Testis (tissue), 3 donors: ENCODE measurements around the gene KCNA5. TPM values are rescaled to one million over a fixed set of nuclear protein-coding genes. Genes with fewer than 3 reads are reported as not detected.

Experiments
- DNase-seq: peaks from one replicate; pipeline ENCODE4 v3.0.0-alpha.2; 2019
- H3K27ac ChIP-seq, 2 donors: fragments of 200-600 bp; sonication (generic); one replicate each; pipeline ENCODE4 v1.5.1; 2019
- H3K27me3 ChIP-seq: fragments of 200-600 bp; sonication (generic); one replicate; pipeline ENCODE4 v1.5.1; 2019
- H3K36me3 ChIP-seq: fragments of 200-600 bp; sonication (generic); one replicate; pipeline ENCODE4 v1.5.1; 2017; ENCODE audit warnings: low read depth; ENCODE audit errors: missing control alignments
- H3K4me1 ChIP-seq: fragments of 200-600 bp; sonication (generic); one replicate; pipeline ENCODE4 v1.5.1; 2019
- H3K4me3 ChIP-seq, 2 donors: fragments of 200-600 bp; sonication (generic); one replicate each; pipeline ENCODE4 v1.5.1; 2017 to 2019
- H3K9me3 ChIP-seq: fragments of 200-600 bp; sonication (generic); one replicate; pipeline ENCODE4 v1.5.1; 2017
- CTCF ChIP-seq, 3 experiments: fragments of 450-650 bp in 2 of 3; fragments of 200-600 bp in 1 of 3; sonication (generic) in 1 of 3; IDR thresholded peaks; one replicate each; pipeline ENCODE4 v1.5.1; 2016 to 2019; ENCODE audit warnings: antibody characterized with exemption in 3 of 3, mild to moderate bottlenecking in 2 of 3, moderate library complexity in 1 of 3
- POLR2A ChIP-seq: fragments of 450-650 bp; IDR thresholded peaks from one replicate; pipeline ENCODE4 v1.6.1; 2017; ENCODE audit warnings: antibody characterized with exemption, mild to moderate bottlenecking, moderate library complexity
- WGBS, 2 donors: methylation state at CpG; one replicate each; pipeline ENCODE4 v1.1.5; 2018; 5-methylcytosine and 5-hydroxymethylcytosine counted together
- intact Hi-C: fragments of 100-400 bp; cut with DNase I; formaldehyde crosslinking; loops from one replicate; pipeline ENCODE4 v1.15.1; 2023; ENCODE audit warnings: low total_unique reads
- polyA plus RNA-seq: library from polyadenylated mRNA; stranded (reverse); fragments of 350-450 nt; fragmentation: Illumina TruSeq; extraction: RNeasy Lipid Tissue Mini Kit (QIAGEN cat#74804); gene quantifications from one replicate; pipeline ENCODE4 v1.2.3, GENCODE V29; 2014; ENCODE audit warnings: low read depth, low replicate concordance; ENCODE audit not compliant: insufficient read depth
- total RNA-seq, 2 donors: library from RNA; depleted of rRNA; stranded (reverse); fragments of >200 nt; gene quantifications; one replicate each; pipeline ENCODE4 v1.2.3, GENCODE V29; 2016

KCNA5 gene
- total and polyA plus RNA-seq, 3 donors from 2014 or later: 0.25 to 0.94 (median 0.79) TPM

GRCh38 chr12:5068619-5069018 lies 24.9 kb downstream of the KCNA5 start:
- Histone ChIP-seq H3K4me1 (no peaks in the 10 kb centered on the region), H3K27me3 (no peaks in the 10 kb centered on the region), H3K4me3 (no peak overlapping the region), H3K9me3 (no peaks in the 10 kb centered on the region), H3K36me3 (no peaks in the 10 kb centered on the region), H3K27ac (no peak overlapping the region)
- intact Hi-C loops: no loop called here
- no peak for DNase-seq
- WGBS, 2 donors: 76 to 100% methylated on average over 1 of the region's 1 CpG
- no peak for TF ChIP-seq POLR2A
- TF ChIP-seq CTCF (IDR thresholded peaks at IDR 0.05): no peak

- intact Hi-C loops: no loop called here
- Histone ChIP-seq H3K27me3 (no peaks in the 10 kb centered on the region), H3K9me3 (no peaks in the 10 kb centered on the region), H3K4me3 (no peak overlapping the region), H3K4me1 (no peaks in the 10 kb centered on the region), H3K36me3 (no peaks in the 10 kb centered on the region), H3K27ac (no peak overlapping the region)
- no peak for DNase-seq
- WGBS, 2 donors: 64 to 66% methylated on average over 3 of the region's 3 CpGs
- TF ChIP-seq CTCF (IDR thresholded peaks at IDR 0.05): no peak
- TF ChIP-seq POLR2A: no peak
Observed at GRCh38 chr12:5070090-5070489, 26.4 kb downstream of the KCNA5 start.

GRCh38 chr12:5071496-5071895 lies 27.8 kb downstream of the KCNA5 start:
- 92 to 94% methylated on average over 4 of the region's 4 CpGs for WGBS, 2 donors
- H3K27ac ChIP-seq: no peak overlapping the region
- H3K4me3 ChIP-seq: no peak overlapping the region
- TF ChIP-seq CTCF (IDR thresholded peaks at IDR 0.05) (no peak), POLR2A (no peak)
- no peaks in the 10 kb centered on the region for H3K27me3 ChIP-seq
- intact Hi-C loops: no loop called here
- DNase-seq: no peak
- H3K36me3 ChIP-seq: no peaks in the 10 kb centered on the region
- no peaks in the 10 kb centered on the region for H3K4me1 ChIP-seq
- no peaks in the 10 kb centered on the region for H3K9me3 ChIP-seq

- no peaks in the 10 kb centered on the region for H3K4me1 ChIP-seq
- TF ChIP-seq CTCF (IDR thresholded peaks at IDR 0.05) (no peak), POLR2A (no peak)
- H3K9me3 ChIP-seq: no peaks in the 10 kb centered on the region
- intact Hi-C loops: no loop called here
- DNase-seq: no peak
- H3K36me3 ChIP-seq: no peaks in the 10 kb centered on the region
- no peak overlapping the region for H3K27ac ChIP-seq
- no peak overlapping the region for H3K4me3 ChIP-seq
- H3K27me3 ChIP-seq: no peaks in the 10 kb centered on the region
- WGBS, 2 donors: 71 to 85% methylated on average over 5 of the region's 5 CpGs
Observed at GRCh38 chr12:5072311-5072710, 28.6 kb downstream of the KCNA5 start.

GRCh38 chr12:5073054-5073453 lies 29.4 kb downstream of the KCNA5 start:
- Histone ChIP-seq H3K36me3 (no peaks in the 10 kb centered on the region), H3K4me3 (no peak overlapping the region), H3K9me3 (no peaks in the 10 kb centered on the region), H3K4me1 (no peaks in the 10 kb centered on the region), H3K27ac (no peak overlapping the region), H3K27me3 (no peaks in the 10 kb centered on the region)
- DNase-seq: no peak
- WGBS, 2 donors: 87 to 88% methylated on average over 5 of the region's 5 CpGs
- TF ChIP-seq CTCF (IDR thresholded peaks at IDR 0.05): no peak
- TF ChIP-seq POLR2A: no peak
- intact Hi-C loops: no loop called here
